Cardiac muscle cell (in vitro differentiated cells and primary cell): Measurements from ENCODE around the gene CAMKMT. TPM values are rescaled to one million over a fixed set of nuclear protein-coding genes. Genes with fewer than 3 reads are reported as not detected.

Experiments
- DNase-seq, 2 donors: peaks; one replicate each; pipeline versions ENCODE4 v3.0.0 to v3.0.0-alpha.2; 2010 to 2017; ENCODE audit warnings: low read depth in 1 of 2, low spot score in 1 of 2
- H3K27ac ChIP-seq: fragments of 200-600 bp; sonication (generic); 2 replicates; pipeline ENCODE4 v1.5.1; 2016
- H3K27me3 ChIP-seq: fragments of 200-600 bp; sonication (generic); 2 replicates; pipeline ENCODE4 v1.6.0; 2016; ENCODE audit warnings: control low read depth
- H3K36me3 ChIP-seq: fragments of 200-600 bp; sonication (generic); 2 replicates; pipeline ENCODE4 v1.5.1; 2016; ENCODE audit warnings: control low read depth
- H3K4me1 ChIP-seq: fragments of 200-600 bp; sonication (generic); 2 replicates; pipeline ENCODE4 v1.8.1; 2017; ENCODE audit warnings: low read depth, mild to moderate bottlenecking, mixed run types
- H3K4me3 ChIP-seq: fragments of 200-600 bp; sonication (generic); 2 replicates; pipeline ENCODE4 v1.5.1; 2016; ENCODE audit warnings: mild to moderate bottlenecking
- H3K9me3 ChIP-seq: fragments of 200-600 bp; sonication (generic); 2 replicates; pipeline ENCODE4 v1.5.1; 2017; ENCODE audit warnings: low read depth, mild to moderate bottlenecking, control low read depth
- CTCF ChIP-seq: IDR thresholded peaks from 2 replicates; pipeline ENCODE4 v1.5.1; 2012; ENCODE audit warnings: low read depth, mild to moderate bottlenecking, low read length
- polyA plus RNA-seq: library from polyadenylated mRNA; unstranded; fragments of >200 nt; fragmentation: Nextera tagmentation; extraction: Ambion mirVana; gene quantifications from 2 replicates; pipeline ENCODE4 v1.2.1, GENCODE V29; 2016
- total RNA-seq: library from RNA; depleted of rRNA; stranded (reverse); fragments of >200 nt; gene quantifications from 2 replicates; pipeline ENCODE4 v1.2.3, GENCODE V29; 2016

CAMKMT gene
- total and polyA plus RNA-seq, 2 experiments from 2014 or later, result 16.9 to 20.6 TPM

- Histone ChIP-seq H3K4me1 (no peaks in the 10 kb centered on the region), H3K4me3 (no peak overlapping the region), H3K9me3 (no peaks in the 10 kb centered on the region), H3K27ac (no peak overlapping the region), H3K27me3 (no peaks in the 10 kb centered on the region), H3K36me3 (no peaks in the 10 kb centered on the region)
- no peak for DNase-seq
- no peak for TF ChIP-seq CTCF
These were observed 240.7 kb downstream of the CAMKMT start for GRCh38 chr2:44602446-44602845.

GRCh38 chr2:44605511-44605910 lies 243.8 kb downstream of the CAMKMT start:
- H3K27me3 ChIP-seq, result no peaks in the 10 kb centered on the region
- H3K4me1 ChIP-seq, result no peaks in the 10 kb centered on the region
- H3K27ac ChIP-seq, result no peak overlapping the region
- H3K4me3 ChIP-seq, result no peak overlapping the region
- DNase-seq, result no peak
- no peak for TF ChIP-seq CTCF
- H3K36me3 ChIP-seq, result no peaks in the 10 kb centered on the region
- no peaks in the 10 kb centered on the region for H3K9me3 ChIP-seq

- no peaks in the 10 kb centered on the region for H3K27me3 ChIP-seq
- no peaks in the 10 kb centered on the region for H3K4me1 ChIP-seq
- H3K9me3 ChIP-seq, result no peaks in the 10 kb centered on the region
- no peak overlapping the region for H3K27ac ChIP-seq
- no peak for TF ChIP-seq CTCF
- no peaks in the 10 kb centered on the region for H3K36me3 ChIP-seq
- H3K4me3 ChIP-seq, result no peak overlapping the region
- no peak for DNase-seq
These were observed 250.5 kb downstream of the CAMKMT start for GRCh38 chr2:44612276-44612675.

GRCh38 chr2:44614940-44615339 lies 253.2 kb downstream of the CAMKMT start:
- no peaks in the 10 kb centered on the region for H3K4me1 ChIP-seq
- H3K4me3 ChIP-seq, result no peak overlapping the region
- no peak for TF ChIP-seq CTCF
- no peaks in the 10 kb centered on the region for H3K36me3 ChIP-seq
- DNase-seq, result no peak
- no peaks in the 10 kb centered on the region for H3K9me3 ChIP-seq
- H3K27me3 ChIP-seq, result no peaks in the 10 kb centered on the region
- H3K27ac ChIP-seq, result no peak overlapping the region

GRCh38 chr2:44615950-44616518 lies 254.3 kb downstream of the CAMKMT start:
- DNase-seq, result no peak
- Histone ChIP-seq H3K27me3 (no peaks in the 10 kb centered on the region), H3K4me1 (no peaks in the 10 kb centered on the region), H3K36me3 (no peaks in the 10 kb centered on the region), H3K9me3 (no peaks in the 10 kb centered on the region), H3K27ac (no peak overlapping the region), H3K4me3 (no peak overlapping the region)
- no peak for TF ChIP-seq CTCF
